Uterus (tissue), 2 donors: ENCODE results near the gene C1QTNF7.

Source experiments
- CTCF ChIP-seq, 4 experiments: fragments of 200-600 bp in 2 of 4; fragments of 450-650 bp in 2 of 4; sonication (generic) in 2 of 4; IDR thresholded peaks; one replicate each; pipeline ENCODE4 v1.5.1; 2016 to 2019; ENCODE audit warnings: antibody characterized with exemption in 4 of 4, mild to moderate bottlenecking in 2 of 4, moderate library complexity in 1 of 4
- POLR2A ChIP-seq, 2 donors: fragments of 450-650 bp; IDR thresholded peaks; one replicate each; pipeline ENCODE4 v1.6.1; 2016; ENCODE audit warnings: antibody characterized with exemption in 2 of 2, mild to moderate bottlenecking in 1 of 2, moderate library complexity in 1 of 2

GRCh38 chr4:15420642-15421041 is 7.2 kb upstream of the C1QTNF7 start:
- TF ChIP-seq CTCF (IDR thresholded peaks at IDR 0.05) (no peak), POLR2A (IDR thresholded peaks at IDR 0.05) (no peak)
